LNCaP clone FGC (cell line): ENCODE measurements around the gene STT3B.

Experiments
- DNase-seq: peaks from one replicate; pipeline ENCODE4 v3.0.0-alpha.2; 2011; ENCODE audit warnings: low read depth
- H3K4me3 ChIP-seq: 2 replicates; pipeline ENCODE4 v1.5.1; 2011; ENCODE audit warnings: mild to moderate bottlenecking, low read depth, low read length, control low read depth
- TF ChIP-seq, protein P1 (sequence below): IDR thresholded peaks from 2 replicates; pipeline ENCODE4 v1.5.1; 2012; ENCODE audit warnings: mild to moderate bottlenecking; ENCODE audit not compliant: control insufficient read depth, insufficient read depth; ENCODE audit errors: extremely low read depth

The STT3B gene

DNA sequence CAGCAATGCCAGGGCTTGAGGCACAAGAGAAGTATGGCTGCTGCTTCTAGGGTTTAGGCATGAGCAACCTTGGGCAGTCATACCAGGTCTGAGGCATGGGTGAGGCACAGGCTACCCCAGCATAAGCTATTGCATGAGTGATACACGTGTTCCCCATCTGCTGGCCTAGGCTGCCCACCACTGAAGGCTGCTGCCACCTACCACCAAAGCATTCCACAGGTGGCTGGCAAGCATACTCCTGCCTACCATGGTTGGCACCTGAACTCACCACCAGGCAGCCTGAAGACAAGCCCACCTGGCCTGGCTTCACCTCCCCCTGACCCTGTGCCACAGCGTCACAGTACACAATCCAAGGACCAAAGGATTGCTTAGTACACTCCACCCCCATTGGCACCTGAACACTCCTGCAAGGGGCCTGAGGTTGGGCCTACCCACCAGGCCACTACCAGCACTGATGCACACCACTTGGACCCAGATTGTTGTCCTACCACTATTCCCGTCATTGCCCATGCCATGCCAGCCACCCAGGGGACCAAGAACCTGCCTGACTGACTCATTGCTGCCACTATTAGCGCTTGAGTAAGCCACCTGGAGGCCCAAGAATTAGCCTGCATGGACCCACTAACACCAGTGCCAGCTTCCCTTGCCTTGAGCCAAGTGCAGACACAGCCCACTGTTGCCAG is 115.7 kb downstream of the STT3B start:
- DNase-seq: no peak
- no peak overlapping the region for H3K4me3 ChIP-seq
- TF ChIP-seq, protein P1, sequence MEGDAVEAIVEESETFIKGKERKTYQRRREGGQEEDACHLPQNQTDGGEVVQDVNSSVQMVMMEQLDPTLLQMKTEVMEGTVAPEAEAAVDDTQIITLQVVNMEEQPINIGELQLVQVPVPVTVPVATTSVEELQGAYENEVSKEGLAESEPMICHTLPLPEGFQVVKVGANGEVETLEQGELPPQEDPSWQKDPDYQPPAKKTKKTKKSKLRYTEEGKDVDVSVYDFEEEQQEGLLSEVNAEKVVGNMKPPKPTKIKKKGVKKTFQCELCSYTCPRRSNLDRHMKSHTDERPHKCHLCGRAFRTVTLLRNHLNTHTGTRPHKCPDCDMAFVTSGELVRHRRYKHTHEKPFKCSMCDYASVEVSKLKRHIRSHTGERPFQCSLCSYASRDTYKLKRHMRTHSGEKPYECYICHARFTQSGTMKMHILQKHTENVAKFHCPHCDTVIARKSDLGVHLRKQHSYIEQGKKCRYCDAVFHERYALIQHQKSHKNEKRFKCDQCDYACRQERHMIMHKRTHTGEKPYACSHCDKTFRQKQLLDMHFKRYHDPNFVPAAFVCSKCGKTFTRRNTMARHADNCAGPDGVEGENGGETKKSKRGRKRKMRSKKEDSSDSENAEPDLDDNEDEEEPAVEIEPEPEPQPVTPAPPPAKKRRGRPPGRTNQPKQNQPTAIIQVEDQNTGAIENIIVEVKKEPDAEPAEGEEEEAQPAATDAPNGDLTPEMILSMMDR: no peak

GRCh38 chr3:31652296-31652695 is 119.6 kb downstream of the STT3B start:
- H3K4me3 ChIP-seq: no peak overlapping the region
- TF ChIP-seq, protein P1: no peak
- DNase-seq: no peak

- TF ChIP-seq, protein P1: no peak
- no peak overlapping the region for H3K4me3 ChIP-seq
- DNase-seq: no peak
Observed at GRCh38 chr3:31653464-31653863, 120.7 kb downstream of the STT3B start.

- TF ChIP-seq, protein P1: no peak
- no peak for DNase-seq
- no peak overlapping the region for H3K4me3 ChIP-seq
Observed at GRCh38 chr3:31654998-31655397, 122.3 kb downstream of the STT3B start.

DNA sequence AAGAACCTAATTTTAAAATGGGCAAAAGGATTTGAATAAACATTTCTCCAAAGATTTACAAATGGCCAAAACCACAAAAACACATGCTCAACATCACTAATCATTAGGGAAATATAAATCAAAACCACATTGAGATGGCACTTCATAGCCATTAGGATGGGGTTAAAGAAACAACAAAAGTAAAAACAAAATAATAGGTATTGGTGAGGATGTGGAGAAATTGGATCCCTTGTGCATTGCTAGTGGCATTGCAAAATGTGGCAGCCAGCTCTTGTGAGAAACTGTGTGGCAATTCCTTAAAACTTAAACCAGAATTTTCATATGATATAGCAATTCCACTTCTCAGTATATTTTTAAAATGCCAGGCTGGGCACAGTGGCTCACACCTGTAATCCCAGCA is 126.5 kb downstream of the STT3B start:
- TF ChIP-seq, protein P1: no peak
- no peak for DNase-seq
- no peak overlapping the region for H3K4me3 ChIP-seq

- H3K4me3 ChIP-seq: no peak overlapping the region
- DNase-seq: no peak
- TF ChIP-seq, protein P1: no peak
Observed at GRCh38 chr3:31661286-31661685, 128.6 kb downstream of the STT3B start.
